Endometrial microvascular endothelial cells (primary cell): Measurements from ENCODE around the gene CYB561D1. TPM values are rescaled to one million over a fixed set of nuclear protein-coding genes. Genes with fewer than 3 reads are reported as not detected.
"Not testable (repeated sequence)": the region's sequence is repeated elsewhere in the genome, so short reads cannot be mapped to it uniquely, and the experiment has no call there.

Experiments used
- in situ Hi-C: cut with HindIII; loops from 2 replicates; pipeline ENCODE4 v1.10.0; 2017; ENCODE audit warnings: low sequenced_read_pairs, low pct_unique_long_range_greater_than_20kb; ENCODE audit errors: inconsistent ontology term
- total RNA-seq: library from RNA; depleted of rRNA; stranded (reverse); fragments of >200 nt; gene quantifications from one replicate; pipeline ENCODE4 v1.2.3, GENCODE V29; 2015; ENCODE audit errors: inconsistent ontology term

The CYB561D1 gene
- 1.4 TPM for total RNA-seq

GRCh38 chr1:109493805-109494539 lies at the start of gene CYB561D1:
TSS of gene CYB561D1 (plus strand) at chr1:109494094. CDS start at chr1:109494140, 46 bp downstream.
- in situ Hi-C loops = no loop called here

GRCh38 chr1:109444346-109444745 lies 49.5 kb upstream of the CYB561D1 start:
- in situ Hi-C loops = no loop called here

GRCh38 chr1:109445949-109446695 lies 47.8 kb upstream of the CYB561D1 start:
- in situ Hi-C loops = not testable (repeated sequence)

- in situ Hi-C loops = no loop called here
These were observed 46.4 kb upstream of the CYB561D1 start for GRCh38 chr1:109447524-109447923.

- in situ Hi-C loops = no loop called here
These were observed 39.3 kb upstream of the CYB561D1 start for GRCh38 chr1:109454497-109455133.

- in situ Hi-C loops = no loop called here
These were observed 36.1 kb upstream of the CYB561D1 start for GRCh38 chr1:109457819-109458218.

- in situ Hi-C loops = no loop called here
These were observed 27.8 kb upstream of the CYB561D1 start for GRCh38 chr1:109466125-109466451.

GRCh38 chr1:109466452-109467300 lies 27.2 kb upstream of the CYB561D1 start, which contains the start of gene SYPL2:
TSS of gene SYPL2 (plus strand) at chr1:109466546. CDS start at chr1:109466844, 298 bp downstream.
- in situ Hi-C loops = no loop called here

- in situ Hi-C loops = no loop called here
These were observed 26.6 kb upstream of the CYB561D1 start for GRCh38 chr1:109467301-109467777.

- in situ Hi-C loops = no loop called here
These were observed 25.8 kb upstream of the CYB561D1 start for GRCh38 chr1:109468061-109468460.

- in situ Hi-C loops = no loop called here
These were observed 25.0 kb upstream of the CYB561D1 start for GRCh38 chr1:109468903-109469302.

- in situ Hi-C loops = no loop called here
These were observed 23.6 kb upstream of the CYB561D1 start for GRCh38 chr1:109470245-109470644.

GRCh38 chr1:109472779-109473178 lies 21.1 kb upstream of the CYB561D1 start:
- in situ Hi-C loops = no loop called here

- in situ Hi-C loops = not testable (repeated sequence)
These were observed 20.4 kb upstream of the CYB561D1 start for GRCh38 chr1:109473284-109474057.

- in situ Hi-C loops = no loop called here
These were observed 19.2 kb upstream of the CYB561D1 start for GRCh38 chr1:109474697-109475096.

GRCh38 chr1:109475261-109475660 lies 18.6 kb upstream of the CYB561D1 start:
- in situ Hi-C loops = no loop called here

GRCh38 chr1:109476825-109477224 lies 17.1 kb upstream of the CYB561D1 start:
- in situ Hi-C loops = no loop called here

- in situ Hi-C loops = no loop called here
These were observed 16.1 kb upstream of the CYB561D1 start for GRCh38 chr1:109477821-109478220.
